ENCODE results near the gene NPIPA1.
"Not testable (repeated sequence)": the region's sequence is repeated elsewhere in the genome, so short reads cannot be mapped to it uniquely, and the experiment has no call there.

The NPIPA1 gene

GRCh38 chr16:14937143-14937542, at the start of gene NPIPA1:
Gene NPIPA1, plus strand, starts transcription at chr16:14937443. Its CDS starts 0 bp downstream, at chr16:14937443.
- not testable (repeated sequence) for DNase-seq

- DNase-seq: not testable (repeated sequence)
Measured at GRCh38 chr16:14892111-14892510, 45.1 kb upstream of the NPIPA1 start.

GRCh38 chr16:14895382-14895781, 41.9 kb upstream of the NPIPA1 start:
- not testable (repeated sequence) for DNase-seq

GRCh38 chr16:14896023-14896422, 41.2 kb upstream of the NPIPA1 start:
- DNase-seq: not testable (repeated sequence)

GRCh38 chr16:14897006-14897664, 40.1 kb upstream of the NPIPA1 start:
- DNase-seq: not testable (repeated sequence)

- DNase-seq: not testable (repeated sequence)
Measured at GRCh38 chr16:14898162-14898561, 39.1 kb upstream of the NPIPA1 start.

GRCh38 chr16:14903191-14903957, 33.9 kb upstream of the NPIPA1 start:
- not testable (repeated sequence) for DNase-seq

- not testable (repeated sequence) for DNase-seq
Measured at GRCh38 chr16:14909744-14910143, 27.5 kb upstream of the NPIPA1 start.

- DNase-seq: not testable (repeated sequence)
Measured at GRCh38 chr16:14910833-14911629, 26.2 kb upstream of the NPIPA1 start.

GRCh38 chr16:14911954-14912353, 25.3 kb upstream of the NPIPA1 start:
- not testable (repeated sequence) for DNase-seq

- not testable (repeated sequence) for DNase-seq
Measured at GRCh38 chr16:14912588-14912987, 24.7 kb upstream of the NPIPA1 start.

GRCh38 chr16:14918504-14918903, 18.7 kb upstream of the NPIPA1 start:
- not testable (repeated sequence) for DNase-seq

GRCh38 chr16:14919837-14920600, 17.2 kb upstream of the NPIPA1 start:
- DNase-seq: not testable (repeated sequence)

GRCh38 chr16:14922285-14922684, 15.0 kb upstream of the NPIPA1 start:
- DNase-seq: not testable (repeated sequence)

- not testable (repeated sequence) for DNase-seq
Measured at GRCh38 chr16:14922968-14923367, 14.3 kb upstream of the NPIPA1 start.

GRCh38 chr16:14923394-14924088, 13.7 kb upstream of the NPIPA1 start:
- DNase-seq: not testable (repeated sequence)

GRCh38 chr16:14924359-14924758, 12.9 kb upstream of the NPIPA1 start:
- DNase-seq: not testable (repeated sequence)

- not testable (repeated sequence) for DNase-seq
Measured at GRCh38 chr16:14924982-14925381, 12.3 kb upstream of the NPIPA1 start.

- DNase-seq: not testable (repeated sequence)
Measured at GRCh38 chr16:14928064-14928714, 9.1 kb upstream of the NPIPA1 start.

GRCh38 chr16:14929176-14929575, 8.1 kb upstream of the NPIPA1 start:
- DNase-seq: not testable (repeated sequence)

GRCh38 chr16:14930246-14930645, 7.0 kb upstream of the NPIPA1 start:
- not testable (repeated sequence) for DNase-seq

Measured in NCI-H2171 treated with DMSO at 0.1 percent for 48 hours (cell line).